ENCODE results near the gene LIX1L.
A peak's percentile ranks its signal among the peaks of the same experiment; 100 is the strongest.

LIX1L gene

GRCh38 chr1:145962157-145963102 lies 4.6 kb upstream of the LIX1L start:
- peak; percentile 73 for DNase-seq

GRCh38 chr1:145961425-145962156 lies 3.8 kb upstream of the LIX1L start:
- DNase-seq = peak; percentile 71

GRCh38 chr1:145961109-145961424 lies 3.2 kb upstream of the LIX1L start:
- no peak for DNase-seq

GRCh38 chr1:145960468-145961108 lies 2.8 kb upstream of the LIX1L start:
- peak; percentile 88 for DNase-seq

GRCh38 chr1:145959957-145960467 lies 2.2 kb upstream of the LIX1L start:
- DNase-seq = peak; percentile 57

- DNase-seq = no peak
Observed at GRCh38 chr1:145959333-145959732, 1.5 kb upstream of the LIX1L start.

- no peak for DNase-seq
Observed at GRCh38 chr1:145958734-145959133, 917 bp upstream of the LIX1L start.

- peak; percentile 19 for DNase-seq
Observed at GRCh38 chr1:145956781-145957442, 905 bp downstream of the LIX1L start.

GRCh38 chr1:145956361-145956760 lies 1.5 kb downstream of the LIX1L start:
- no peak for DNase-seq

GRCh38 chr1:145955436-145955835 lies 2.4 kb downstream of the LIX1L start:
- DNase-seq = no peak

GRCh38 chr1:145953861-145954260 lies 4.0 kb downstream of the LIX1L start:
- no peak for DNase-seq

- DNase-seq = no peak
Observed at GRCh38 chr1:145952903-145953302, 4.9 kb downstream of the LIX1L start.

GRCh38 chr1:145951526-145951925 lies 6.3 kb downstream of the LIX1L start:
- no peak for DNase-seq

- DNase-seq = no peak
Observed at GRCh38 chr1:145949219-145949618, 8.6 kb downstream of the LIX1L start.

GRCh38 chr1:145947551-145947950 lies 10.3 kb downstream of the LIX1L start:
- no peak for DNase-seq

- no peak for DNase-seq
Observed at GRCh38 chr1:145946477-145946986, 11.3 kb downstream of the LIX1L start.

GRCh38 chr1:145944532-145944931 lies 13.3 kb downstream of the LIX1L start:
- no peak for DNase-seq

- DNase-seq = no peak
Observed at GRCh38 chr1:145942871-145943270, 14.9 kb downstream of the LIX1L start.

GRCh38 chr1:145942405-145942804 lies 15.4 kb downstream of the LIX1L start:
- DNase-seq = no peak

- DNase-seq = no peak
Observed at GRCh38 chr1:145937436-145937835, 20.4 kb downstream of the LIX1L start.

- DNase-seq = no peak
Observed at GRCh38 chr1:145936247-145936646, 21.6 kb downstream of the LIX1L start.

GRCh38 chr1:145935708-145936107 lies 22.1 kb downstream of the LIX1L start:
- no peak for DNase-seq

All from NCI-H345 (cell line).